H9 (cell line): Measurements from ENCODE around the gene LPAR6. TPM values are rescaled to one million over a fixed set of nuclear protein-coding genes. Genes with fewer than 3 reads are reported as not detected.

Experiments used
- DNase-seq: peaks from one replicate; pipeline ENCODE4 v3.0.0-alpha.2; 2017
- H2AFZ ChIP-seq: one replicate; pipeline ENCODE4 v1.6.1; 2013; ENCODE audit warnings: mild to moderate bottlenecking, low read length, control low read depth, moderate library complexity
- H2AK5ac ChIP-seq: 2 replicates; pipeline ENCODE4 v1.6.1; 2013; ENCODE audit warnings: low read length, control low read depth, mixed read lengths; ENCODE audit not compliant: insufficient read length
- H2BK120ac ChIP-seq: one replicate; pipeline ENCODE4 v1.6.1; 2013; ENCODE audit warnings: low read depth, mild to moderate bottlenecking, low read length, control low read depth, inconsistent platforms; ENCODE audit not compliant: poor library complexity, severe bottlenecking
- H2BK12ac ChIP-seq: 2 replicates; pipeline ENCODE4 v1.6.1; 2013; ENCODE audit warnings: low read length, control low read depth, mixed read lengths, low read depth; ENCODE audit not compliant: insufficient read length
- H2BK15ac ChIP-seq: 2 replicates; pipeline ENCODE4 v1.6.1; 2013; ENCODE audit warnings: low read depth, low read length, control low read depth
- H2BK20ac ChIP-seq: one replicate; pipeline ENCODE4 v1.6.1; 2013; ENCODE audit warnings: low read depth, mild to moderate bottlenecking, low read length, control low read depth, inconsistent platforms; ENCODE audit not compliant: poor library complexity, severe bottlenecking
- H2BK5ac ChIP-seq: 2 replicates; pipeline ENCODE4 v1.6.1; 2013; ENCODE audit warnings: low read length, control low read depth, mixed read lengths; ENCODE audit not compliant: insufficient read length
- H3K14ac ChIP-seq: 2 replicates; pipeline ENCODE4 v1.6.1; 2013; ENCODE audit warnings: low read length, control low read depth; ENCODE audit not compliant: insufficient read depth
- H3K18ac ChIP-seq: 2 replicates; pipeline ENCODE4 v1.6.1; 2013; ENCODE audit warnings: low read depth, mild to moderate bottlenecking, mixed read lengths, low read length, control low read depth; ENCODE audit not compliant: insufficient read length
- H3K23ac ChIP-seq: 2 replicates; pipeline ENCODE4 v1.6.1; 2013; ENCODE audit warnings: low read length, control low read depth, mixed read lengths, low read depth; ENCODE audit not compliant: insufficient read length
- H3K23me2 ChIP-seq: 2 replicates; pipeline ENCODE4 v1.6.1; 2013; ENCODE audit warnings: low read depth, mild to moderate bottlenecking, mixed read lengths, low read length, control low read depth; ENCODE audit not compliant: insufficient read length, poor library complexity, severe bottlenecking
- H3K27ac ChIP-seq: 2 replicates; pipeline ENCODE4 v1.5.1; 2013; ENCODE audit warnings: low read length, control low read depth, mixed read lengths, low read depth; ENCODE audit not compliant: insufficient read length
- H3K27me3 ChIP-seq: 2 replicates; pipeline ENCODE4 v1.6.1; 2013; ENCODE audit warnings: low read length, control low read depth, inconsistent platforms; ENCODE audit not compliant: insufficient read depth
- H3K4ac ChIP-seq: 2 replicates; pipeline ENCODE4 v1.6.1; 2013; ENCODE audit warnings: low read depth, mild to moderate bottlenecking, control low read depth, inconsistent platforms, low read length, moderate library complexity
- H3K4me1 ChIP-seq: 2 replicates; pipeline ENCODE4 v1.6.1; 2013; ENCODE audit warnings: low read length, control low read depth, inconsistent platforms; ENCODE audit not compliant: insufficient read depth
- H3K4me2 ChIP-seq: 2 replicates; pipeline ENCODE4 v1.6.1; 2013; ENCODE audit warnings: low read length, control low read depth, mixed read lengths; ENCODE audit not compliant: insufficient read length, insufficient read depth
- H3K56ac ChIP-seq: 2 replicates; pipeline ENCODE4 v1.6.1; 2013; ENCODE audit warnings: low read depth, mild to moderate bottlenecking, mixed read lengths, low read length, control low read depth; ENCODE audit not compliant: insufficient read length
- H3K79me1 ChIP-seq: 2 replicates; pipeline ENCODE4 v1.6.1; 2013; ENCODE audit warnings: low read depth, mild to moderate bottlenecking, moderate library complexity, low read length, control low read depth, inconsistent platforms; ENCODE audit not compliant: insufficient read depth, poor library complexity, severe bottlenecking
- H3K79me2 ChIP-seq: 2 replicates; pipeline ENCODE4 v1.6.1; 2013; ENCODE audit warnings: low read length, control low read depth, inconsistent platforms; ENCODE audit not compliant: insufficient read depth
- H3K9ac ChIP-seq: 2 replicates; pipeline ENCODE4 v1.6.1; 2013; ENCODE audit warnings: low read length, control low read depth, mixed read lengths; ENCODE audit not compliant: insufficient read length; ENCODE audit errors: extremely low read depth
- H3K9me3 ChIP-seq: one replicate; pipeline ENCODE4 v1.6.1; 2013; ENCODE audit warnings: low read depth, low read length, inconsistent platforms; ENCODE audit not compliant: control insufficient read depth
- H3T11ph ChIP-seq: one replicate; pipeline ENCODE4 v1.6.1; 2013; ENCODE audit warnings: mild to moderate bottlenecking, low read length, control low read depth, inconsistent platforms
- H4K20me1 ChIP-seq: one replicate; pipeline ENCODE4 v1.6.1; 2013; ENCODE audit not compliant: control insufficient read depth, insufficient read length, insufficient read depth
- H4K5ac ChIP-seq: 2 replicates; pipeline ENCODE4 v1.6.1; 2013; ENCODE audit warnings: low read depth, mild to moderate bottlenecking, mixed read lengths, low read length, control low read depth; ENCODE audit not compliant: insufficient read length
- H4K8ac ChIP-seq: replicated peaks from 2 replicates; pipeline ENCODE4 v1.6.1; 2013; ENCODE audit warnings: low read length, control low read depth, mixed read lengths, low read depth; ENCODE audit not compliant: insufficient read length
- H4K91ac ChIP-seq: 2 replicates; pipeline ENCODE4 v1.6.1; 2013; ENCODE audit warnings: low read depth, mild to moderate bottlenecking, moderate library complexity, mixed read lengths, low read length, control low read depth; ENCODE audit not compliant: insufficient read length
- H3K27ac Mint-ChIP-seq, 3 experiments: 2 replicates in 2 of 3; 3 replicates in 1 of 3; pipeline ENCODE4 v1.8.0; 2020 to 2021; ENCODE audit warnings: mixed read lengths in 3 of 3, mild to moderate bottlenecking in 1 of 3, moderate library complexity in 1 of 3
- H3K27me3 Mint-ChIP-seq: 2 replicates; pipeline ENCODE4 v1.8.0; 2021; ENCODE audit warnings: low read depth, mild to moderate bottlenecking, moderate library complexity, mixed read lengths
- H3K36me3 Mint-ChIP-seq, 3 experiments: 2 replicates in 2 of 3; 3 replicates in 1 of 3; pipeline ENCODE4 v1.8.0; 2020 to 2021; ENCODE audit warnings: low read depth in 3 of 3, mixed read lengths in 3 of 3; ENCODE audit not compliant: insufficient read depth in 1 of 3
- H3K4me1 Mint-ChIP-seq, 2 experiments: 2 replicates each; pipeline ENCODE4 v1.8.0; 2020; ENCODE audit warnings: mixed read lengths in 2 of 2
- H3K4me3 Mint-ChIP-seq, 2 experiments: 2 replicates in 1 of 2; 3 replicates in 1 of 2; pipeline ENCODE4 v1.8.0; 2020 to 2021; ENCODE audit warnings: mild to moderate bottlenecking in 2 of 2, mixed read lengths in 2 of 2, moderate library complexity in 1 of 2
- H3K9me3 Mint-ChIP-seq, 2 experiments: 2 replicates in 1 of 2; 3 replicates in 1 of 2; pipeline ENCODE4 v1.8.0; 2020; ENCODE audit warnings: mild to moderate bottlenecking in 2 of 2, mixed read lengths in 2 of 2, moderate library complexity in 1 of 2
- CTCF ChIP-seq: fragments of 200-600 bp; sonication (generic); conservative IDR thresholded peaks from 3 replicates; pipeline ENCODE4 v1.8.0; 2021; ENCODE audit warnings: antibody characterized with exemption, mild to moderate bottlenecking
- WGBS: extraction: QIAGEN DNeasy Blood & Tissue Kit; methylation state at CpG from one replicate; pipeline ENCODE4 v1.1.7; 2013; ENCODE audit warnings: missing lambda C conversion rate, low lambda C conversion rate, mixed read lengths; ENCODE audit not compliant: insufficient read length; ENCODE audit errors: extremely low coverage; 5-methylcytosine and 5-hydroxymethylcytosine counted together
- total RNA-seq: library from RNA; stranded (reverse); gene quantifications from 2 replicates; pipeline ENCODE4 v1.2.1, GENCODE V29; 2021

Gene LPAR6
- total RNA-seq, 1 experiment from 2014 or later, result 4.2 TPM

GRCh38 chr13:48448959-48449614 lies 36.2 kb upstream of the LPAR6 start:
- Histone ChIP-seq H3K14ac (no peak overlapping the region), H2BK12ac (no peak overlapping the region), H4K5ac (no peak overlapping the region), H3K9me3 (no peaks in the 10 kb centered on the region), H3K27ac (no peak overlapping the region), H3K27me3 (no peaks in the 10 kb centered on the region), H4K8ac (no peak overlapping the region), H3K18ac (no peak overlapping the region), H3T11ph (no peak overlapping the region), H2AK5ac (no peak overlapping the region), H3K4ac (no peak overlapping the region), H3K56ac (no peak overlapping the region), H4K20me1 (no peaks in the 10 kb centered on the region), H3K9ac (no peak overlapping the region), H3K23ac (no peak overlapping the region), H3K79me1 (no peaks in the 10 kb centered on the region), H2BK5ac (no peak overlapping the region), H3K79me2 (no peaks in the 10 kb centered on the region), H3K4me1 (no peaks in the 10 kb centered on the region), H4K91ac (no peak overlapping the region), H3K23me2 (no peaks in the 10 kb centered on the region), H2BK15ac (no peak overlapping the region), H3K4me2 (no peak overlapping the region), H2BK120ac (no peak overlapping the region), H2AFZ (no peak overlapping the region), H2BK20ac (no peak overlapping the region)
- H3K27me3 Mint-ChIP-seq, result no peaks in the 10 kb centered on the region; the same call in 1 of the 2 replicates
- no CpG with 5 or more reads among the region's 6 CpGs for WGBS
- no peak for TF ChIP-seq CTCF
- peaks cover 6% of the 10 kb centered on the region in 2 experiments for H3K4me1 Mint-ChIP-seq
- H3K27ac Mint-ChIP-seq, result no peak overlapping the region
- DNase-seq, result no peak
- peaks cover 0 to 3% of the 10 kb centered on the region in 2 experiments; a peak in 2 of 5 replicates for H3K9me3 Mint-ChIP-seq
- peaks cover 0 to 8% (median 3%) of the 10 kb centered on the region in 3 experiments; a peak in 4 of 7 replicates for H3K36me3 Mint-ChIP-seq
- H3K4me3 Mint-ChIP-seq, result no peak overlapping the region
